Ovary (tissue), 9 donors: ENCODE data around the gene POU2AF1. TPM values are rescaled to one million over a fixed set of nuclear protein-coding genes. Genes with fewer than 3 reads are reported as not detected.

ENCODE experiments used
- DNase-seq, 5 donors: peaks; one replicate each; pipeline ENCODE4 v3.0.0-alpha.2; 2019 to 2020
- H3K27ac ChIP-seq, 2 donors: fragments of 200-600 bp; one replicate each; pipeline versions ENCODE4 v1.5.1 to v1.8.0; 2019 to 2022
- H3K27me3 ChIP-seq: fragments of 200-600 bp; one replicate; pipeline ENCODE4 v1.8.0; 2022
- H3K36me3 ChIP-seq: fragments of 200-600 bp; sonication (generic); one replicate; pipeline ENCODE4 v1.5.1; 2019
- H3K4me1 ChIP-seq: one replicate; pipeline ENCODE4 v1.8.1; 2013; ENCODE audit warnings: mild to moderate bottlenecking, moderate library complexity; ENCODE audit not compliant: insufficient read depth
- H3K4me3 ChIP-seq: fragments of 200-600 bp; sonication (generic); one replicate; pipeline ENCODE4 v1.5.1; 2017
- H3K9me3 ChIP-seq, 2 donors: fragments of 200-600 bp in 1 of 2; sonication (generic) in 1 of 2; one replicate each; pipeline versions ENCODE4 v1.5.1 to v1.8.1; 2013 to 2019; ENCODE audit warnings: mild to moderate bottlenecking in 1 of 2, moderate library complexity in 1 of 2
- CTCF ChIP-seq, 3 donors: fragments of 450-650 bp in 2 of 3; fragments of 200-600 bp in 1 of 3; IDR thresholded peaks; one replicate each; pipeline versions ENCODE4 v1.5.1 to v1.8.0; 2016 to 2022; ENCODE audit warnings: antibody characterized with exemption in 3 of 3, mild to moderate bottlenecking in 1 of 3
- EP300 ChIP-seq: sonication (generic); formaldehyde crosslinking; IDR thresholded peaks from one replicate; pipeline ENCODE4 v1.6.1; 2017; ENCODE audit warnings: antibody characterized with exemption
- POLR2A ChIP-seq: fragments of 450-650 bp; IDR thresholded peaks from one replicate; pipeline ENCODE4 v1.6.1; 2017; ENCODE audit warnings: antibody characterized with exemption, mild to moderate bottlenecking, moderate library complexity
- WGBS, 3 donors: extraction: QIAGEN DNeasy Blood & Tissue Kit in 1 of 3; methylation state at CpG; one replicate each; pipeline versions ENCODE4 v1.1.5 to v1.1.7; 2013 to 2017; 5-methylcytosine and 5-hydroxymethylcytosine counted together
- intact Hi-C, 4 donors: fragments of 100-400 bp; cut with DNase I; formaldehyde crosslinking; loops; one replicate each; pipeline versions ENCODE4 v1.11.0 to v1.15.1; 2022 to 2023
- polyA plus RNA-seq, 2 donors: library from polyadenylated mRNA; stranded (reverse); fragments of 200-250 nt in 1 of 2; fragments of 350-450 nt in 1 of 2; fragmentation: Illumina TruSeq in 1 of 2; extraction: RNeasy Lipid Tissue Mini Kit (QIAGEN cat#74804) in 1 of 2; gene quantifications; one replicate each; pipeline ENCODE4 v1.2.3, GENCODE V29; 2013 to 2014
- total RNA-seq, 7 donors: library from RNA; depleted of rRNA in 2 of 7; stranded (reverse); fragments of >200 nt in 2 of 7; fragmentation: NEBNext Ultra II Directional in 3 of 7; extraction: Animal tissue kit (Norgen Biotek cat#: 25700) in 3 of 7; gene quantifications; one replicate each; pipeline versions ENCODE4 v1.1.0 to v1.2.4, GENCODE V29; 2016 to 2023
- donor health status: DM: no; HTN: no; CAD: no; lungs with moderate emphysema.
- donor health status: DM: no; HTN: no; CAD: no.
- donor health status: Bipolar disorder and iron deficiency.
- donor health status: DM: yes; HTN: yes; CAD: no.
- donor health status: DM: no; HTN: no; CAD: no.
- donor health status: DM: yes; HTN: yes; CAD: no.

POU2AF1 gene
- total and polyA plus RNA-seq, 9 donors: 0.29 to 4.1 (median 0.83) TPM

GRCh38 chr11:111350811-111351210, 28.3 kb downstream of the POU2AF1 start:
- intact Hi-C loops: no loop called here
- Histone ChIP-seq H3K9me3 (no peaks in the 10 kb centered on the region), H3K27ac (no peak overlapping the region), H3K4me1 (peaks cover 10% of the 10 kb centered on the region), H3K36me3 (no peaks in the 10 kb centered on the region), H3K4me3 (no peak overlapping the region), H3K27me3 (no peaks in the 10 kb centered on the region)
- no peak for TF ChIP-seq POLR2A
- TF ChIP-seq EP300: no peak
- no peak for TF ChIP-seq CTCF (IDR thresholded peaks at IDR 0.05)
- no peak for DNase-seq
- WGBS, 3 donors: 36 to 79% (median 71%) methylated on average over 1 of the region's 1 CpG

- WGBS, 3 donors: 61 to 87% (median 64%) methylated on average over 2 of the region's 2 CpGs
- peaks cover 10% of the 10 kb centered on the region for H3K4me1 ChIP-seq
- TF ChIP-seq EP300: no peak
- no peak for TF ChIP-seq CTCF (IDR thresholded peaks at IDR 0.05)
- TF ChIP-seq POLR2A: no peak
- no peak overlapping the region for H3K4me3 ChIP-seq
- no peak for DNase-seq
- no peaks in the 10 kb centered on the region for H3K9me3 ChIP-seq
- H3K36me3 ChIP-seq: no peaks in the 10 kb centered on the region
- intact Hi-C loops: no loop called here
- H3K27ac ChIP-seq: no peak overlapping the region
- H3K27me3 ChIP-seq: no peaks in the 10 kb centered on the region
Measured at GRCh38 chr11:111349191-111349695, 29.8 kb downstream of the POU2AF1 start.

GRCh38 chr11:111348147-111348546, 30.9 kb downstream of the POU2AF1 start:
- H3K4me3 ChIP-seq: no peak overlapping the region
- intact Hi-C loops: no loop called here
- DNase-seq: no peak
- no peak overlapping the region for H3K27ac ChIP-seq
- no peaks in the 10 kb centered on the region for H3K36me3 ChIP-seq
- WGBS, 3 donors: 67 to 90% (median 70%) methylated on average over 3 of the region's 3 CpGs
- no peak for TF ChIP-seq CTCF (IDR thresholded peaks at IDR 0.05)
- TF ChIP-seq POLR2A: no peak
- no peak for TF ChIP-seq EP300
- H3K4me1 ChIP-seq: peaks cover 6% of the 10 kb centered on the region
- no peaks in the 10 kb centered on the region for H3K27me3 ChIP-seq
- no peaks in the 10 kb centered on the region for H3K9me3 ChIP-seq

GRCh38 chr11:111347723-111348115, 31.4 kb downstream of the POU2AF1 start:
- H3K27ac ChIP-seq: no peak overlapping the region
- H3K9me3 ChIP-seq: no peaks in the 10 kb centered on the region
- no peak for DNase-seq
- TF ChIP-seq CTCF (IDR thresholded peaks at IDR 0.05): no peak
- H3K27me3 ChIP-seq: no peaks in the 10 kb centered on the region
- WGBS, 3 donors: 81 to 91% (median 85%) methylated on average over 3 of the region's 3 CpGs
- H3K4me3 ChIP-seq: no peak overlapping the region
- peaks cover 6% of the 10 kb centered on the region for H3K4me1 ChIP-seq
- intact Hi-C loops: no loop called here
- H3K36me3 ChIP-seq: no peaks in the 10 kb centered on the region
